Spleen (tissue), 11 donors: ENCODE data around the gene SEPTIN3. TPM values are rescaled to one million over a fixed set of nuclear protein-coding genes. Genes with fewer than 3 reads are reported as not detected.
"Not testable (repeated sequence)": the region's sequence is repeated elsewhere in the genome, so short reads cannot be mapped to it uniquely, and the experiment has no call there.

Experiments
- DNase-seq: peaks from one replicate; pipeline ENCODE4 v3.0.0-alpha.2; 2020
- H3K27ac ChIP-seq, 8 donors: fragments of 200-600 bp; sonication (generic) in 7 of 8; 1 replicate in 4 of 8; 2 replicates in 4 of 8; pipeline versions ENCODE4 v1.5.0 to v1.8.0; 2016 to 2021; ENCODE audit warnings: inconsistent platforms in 4 of 8, mild to moderate bottlenecking in 4 of 8, moderate library complexity in 1 of 8
- H3K27me3 ChIP-seq, 7 donors: fragments of 200-600 bp; sonication (generic) in 6 of 7; replicated peaks in 1 of 7; 1 replicate in 4 of 7; 2 replicates in 3 of 7; pipeline versions ENCODE4 v1.5.0 to v1.8.0; 2016 to 2021; ENCODE audit warnings: inconsistent platforms in 3 of 7, mild to moderate bottlenecking in 1 of 7
- H3K36me3 ChIP-seq, 6 donors: fragments of 200-600 bp; sonication (generic) in 5 of 6; 1 replicate in 4 of 6; 2 replicates in 2 of 6; pipeline versions ENCODE4 v1.5.0 to v1.8.0; 2016 to 2021; ENCODE audit warnings: inconsistent platforms in 2 of 6
- H3K4me1 ChIP-seq, 6 donors: fragments of 200-600 bp; sonication (generic) in 5 of 6; 1 replicate in 3 of 6; 2 replicates in 3 of 6; pipeline versions ENCODE4 v1.5.0 to v1.8.0; 2016 to 2021; ENCODE audit warnings: inconsistent platforms in 3 of 6
- H3K4me3 ChIP-seq, 8 donors: fragments of 200-600 bp; sonication (generic) in 7 of 8; 1 replicate in 4 of 8; 2 replicates in 4 of 8; pipeline versions ENCODE4 v1.5.0 to v1.8.0; 2016 to 2021; ENCODE audit warnings: inconsistent platforms in 4 of 8, mild to moderate bottlenecking in 4 of 8, moderate library complexity in 2 of 8
- H3K9me3 ChIP-seq, 8 donors: fragments of 200-600 bp; sonication (generic) in 7 of 8; 1 replicate in 4 of 8; 2 replicates in 4 of 8; pipeline versions ENCODE4 v1.5.0 to v1.8.0; 2016 to 2021; ENCODE audit warnings: inconsistent platforms in 4 of 8
- POLR2A ChIP-seq, 3 donors: fragments of 450-650 bp; IDR thresholded peaks; one replicate each; pipeline ENCODE4 v1.5.1; 2017; ENCODE audit warnings: antibody characterized with exemption in 3 of 3, mild to moderate bottlenecking in 1 of 3
- POLR2AphosphoS5 ChIP-seq, 3 donors: sonication (generic); formaldehyde crosslinking; IDR thresholded peaks; one replicate each; pipeline ENCODE4 v1.5.1; 2017; ENCODE audit warnings: antibody characterized with exemption in 3 of 3
- WGBS, 5 donors: extraction: QIAGEN DNeasy Blood & Tissue Kit in 3 of 5; methylation state at CpG; one replicate each; pipeline versions ENCODE4 v1.1.5 to v1.1.7; 2013 to 2018; 5-methylcytosine and 5-hydroxymethylcytosine counted together
- intact Hi-C: fragments of 100-400 bp; cut with DNase I; formaldehyde crosslinking; loops from one replicate; pipeline ENCODE4 v1.15.0; 2023; ENCODE audit warnings: low total_unique reads
- polyA plus RNA-seq, 3 donors: library from polyadenylated mRNA; stranded (reverse); fragments of 200-250 nt; gene quantifications; one replicate each; pipeline ENCODE4 v1.2.1, GENCODE V29; 2013
- total RNA-seq, 7 donors: library from RNA; depleted of rRNA in 3 of 7; stranded (reverse); fragments of >200 nt in 3 of 7; fragmentation: NEBNext Ultra II Directional in 4 of 7; extraction: Animal tissue kit (Norgen Biotek cat#: 25700) in 4 of 7; gene quantifications; one replicate each; pipeline versions ENCODE4 v1.1.0 to v1.2.1, GENCODE V29; 2016 to 2021
- TF ChIP-seq, protein P1 (sequence below), 11 experiments: fragments of 200-600 bp in 7 of 11; fragments of 450-650 bp in 4 of 11; sonication (generic) in 4 of 11; IDR thresholded peaks in 8 of 11; conservative IDR thresholded peaks in 3 of 11; 1 replicate in 7 of 11; 2 replicates in 4 of 11; pipeline versions ENCODE4 v1.4.0 to v1.8.0; 2016 to 2021; ENCODE audit warnings: antibody characterized with exemption in 11 of 11, inconsistent platforms in 4 of 11, mild to moderate bottlenecking in 1 of 11
- donor health status: healthy with polysubstance abuse.
- donor health status: DM: no; HTN: no; CAD: no; lungs with moderate emphysema.
- donor health status: DM: no; HTN: no; CAD: no.
- donor health status: Bipolar disorder and iron deficiency.
- donor health status: healthy.
- donor health status: DM: no; HTN: no; CAD: no.
- donor health status: DM: yes; HTN: yes; CAD: no.

SEPTIN3 gene
- total and polyA plus RNA-seq, 10 donors = 0.07 to 1.0 (median 0.20) TPM

GRCh38 chr22:41948142-41948541 is 21.1 kb upstream of the SEPTIN3 start:
- no peaks in the 10 kb centered on the region for H3K9me3 ChIP-seq
- peaks cover 0 to 10% (median 0%) of the 10 kb centered on the region in 7 donors for H3K27me3 ChIP-seq
- H3K4me1 ChIP-seq = peaks cover 13 to 52% (median 22%) of the 10 kb centered on the region in 6 donors
- no peak overlapping the region for H3K4me3 ChIP-seq
- 89 to 96% (median 93%) methylated on average over 2 of the region's 2 CpGs for WGBS, 5 donors
- no peaks in the 10 kb centered on the region for H3K36me3 ChIP-seq
- intact Hi-C loops = no loop called here
- no peak for TF ChIP-seq POLR2AphosphoS5 (IDR thresholded peaks at IDR 0.05)
- no peak for TF ChIP-seq POLR2A (IDR thresholded peaks at IDR 0.05)
- TF ChIP-seq, protein P1, sequence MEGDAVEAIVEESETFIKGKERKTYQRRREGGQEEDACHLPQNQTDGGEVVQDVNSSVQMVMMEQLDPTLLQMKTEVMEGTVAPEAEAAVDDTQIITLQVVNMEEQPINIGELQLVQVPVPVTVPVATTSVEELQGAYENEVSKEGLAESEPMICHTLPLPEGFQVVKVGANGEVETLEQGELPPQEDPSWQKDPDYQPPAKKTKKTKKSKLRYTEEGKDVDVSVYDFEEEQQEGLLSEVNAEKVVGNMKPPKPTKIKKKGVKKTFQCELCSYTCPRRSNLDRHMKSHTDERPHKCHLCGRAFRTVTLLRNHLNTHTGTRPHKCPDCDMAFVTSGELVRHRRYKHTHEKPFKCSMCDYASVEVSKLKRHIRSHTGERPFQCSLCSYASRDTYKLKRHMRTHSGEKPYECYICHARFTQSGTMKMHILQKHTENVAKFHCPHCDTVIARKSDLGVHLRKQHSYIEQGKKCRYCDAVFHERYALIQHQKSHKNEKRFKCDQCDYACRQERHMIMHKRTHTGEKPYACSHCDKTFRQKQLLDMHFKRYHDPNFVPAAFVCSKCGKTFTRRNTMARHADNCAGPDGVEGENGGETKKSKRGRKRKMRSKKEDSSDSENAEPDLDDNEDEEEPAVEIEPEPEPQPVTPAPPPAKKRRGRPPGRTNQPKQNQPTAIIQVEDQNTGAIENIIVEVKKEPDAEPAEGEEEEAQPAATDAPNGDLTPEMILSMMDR (IDR thresholded peaks at IDR 0.05 in 8 of 11, conservative IDR thresholded peaks at IDR 0.05 in 3 of 11) = no peak
- no peak overlapping the region for H3K27ac ChIP-seq
- DNase-seq = no peak

DNA sequence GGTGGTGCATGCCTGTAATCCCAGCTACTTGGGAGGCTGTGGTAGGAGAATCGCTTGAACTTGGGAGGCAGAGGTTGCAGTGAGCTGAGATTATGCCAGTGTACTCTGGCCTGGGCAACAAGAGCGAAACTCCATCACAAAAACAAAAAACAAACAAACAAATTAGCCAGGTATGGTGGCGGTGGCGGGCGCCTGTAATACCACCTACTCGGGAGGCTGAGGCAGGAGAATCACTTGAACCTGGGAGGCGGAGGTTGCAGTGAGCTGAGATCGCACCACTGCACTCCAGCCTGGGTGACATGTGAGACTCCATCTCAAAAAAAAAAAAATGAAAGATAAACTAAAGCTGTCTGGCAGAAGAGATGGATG is 20.3 kb upstream of the SEPTIN3 start:
- intact Hi-C loops = not testable (repeated sequence)

GRCh38 chr22:41949297-41949965 is 19.8 kb upstream of the SEPTIN3 start:
- no peaks in the 10 kb centered on the region for H3K36me3 ChIP-seq
- H3K27me3 ChIP-seq = peaks cover 0 to 10% (median 0%) of the 10 kb centered on the region in 7 donors
- WGBS, 5 donors = 71 to 85% (median 77%) methylated on average over 7 of the region's 7 CpGs
- H3K27ac ChIP-seq = no peak overlapping the region
- intact Hi-C loops = no loop called here
- no peak for TF ChIP-seq POLR2A (IDR thresholded peaks at IDR 0.05)
- TF ChIP-seq, protein P1 (IDR thresholded peaks at IDR 0.05 in 8 of 11, conservative IDR thresholded peaks at IDR 0.05 in 3 of 11) = no peak
- no peak for TF ChIP-seq POLR2AphosphoS5 (IDR thresholded peaks at IDR 0.05)
- H3K4me3 ChIP-seq = no peak overlapping the region
- H3K9me3 ChIP-seq = no peaks in the 10 kb centered on the region
- peaks cover 13 to 52% (median 22%) of the 10 kb centered on the region in 6 donors for H3K4me1 ChIP-seq
- DNase-seq = peak; percentile 72

More for the DNA sequence above, 20.3 kb upstream of the SEPTIN3 start:
- H3K9me3 ChIP-seq, DNase-seq, H3K27ac ChIP-seq, H3K4me3 ChIP-seq, H3K36me3 ChIP-seq: not testable (repeated sequence)
- Histone ChIP-seq H3K4me1 (peaks cover 13 to 52% (median 22%) of the 10 kb centered on the region in 6 donors), H3K27me3 (peaks cover 0 to 10% (median 0%) of the 10 kb centered on the region in 7 donors)
- 81 to 96% (median 87%) methylated on average over 8 of the region's 8 CpGs for WGBS, 5 donors

DNA sequence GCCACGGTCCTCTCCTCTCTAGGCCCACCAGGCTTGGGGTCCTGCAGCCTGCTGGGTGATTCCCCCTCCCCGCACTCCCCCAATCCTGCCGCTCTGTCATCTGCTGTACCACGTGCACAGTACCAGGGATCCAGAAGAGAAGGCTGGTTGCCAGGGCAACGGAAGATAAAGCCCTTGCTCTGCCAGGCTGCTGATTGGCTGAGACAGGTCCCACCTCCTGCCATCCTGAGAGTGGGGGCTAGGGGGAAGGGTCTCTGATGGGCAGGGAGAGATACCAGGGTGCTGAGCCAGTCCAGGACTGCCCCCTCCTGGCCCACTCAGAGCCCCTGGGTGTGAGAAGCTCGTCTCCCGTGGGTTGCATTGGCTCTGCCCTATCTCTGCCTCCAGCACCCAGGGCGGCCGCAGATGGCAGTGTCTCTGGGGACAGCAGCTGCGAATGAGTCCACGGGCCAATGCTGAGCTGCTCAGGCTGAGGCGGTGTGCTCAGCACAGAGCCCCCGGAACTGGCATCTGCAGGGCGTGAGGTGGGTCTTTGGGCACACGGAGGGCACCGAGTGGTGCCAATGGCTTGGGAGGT is 17.3 kb upstream of the SEPTIN3 start, which contains the start of gene SMIM45:
Gene SMIM45, plus strand, starts transcription at position 253 of the 577 bp plus-strand sequence.
- Histone ChIP-seq H3K4me1 (peaks cover 4 to 33% (median 8%) of the 10 kb centered on the region in 6 donors), H3K4me3 (no peak within 1 kb of the TSS), H3K27me3 (no peaks in the 10 kb centered on the region), H3K27ac (no peak within 1 kb of the TSS), H3K9me3 (no peaks in the 10 kb centered on the region), H3K36me3 (no peaks in the 10 kb centered on the region)
- TF ChIP-seq, protein P1 (IDR thresholded peaks at IDR 0.05 in 8 of 11, conservative IDR thresholded peaks at IDR 0.05 in 3 of 11) = no peak
- no peak for TF ChIP-seq POLR2AphosphoS5 (IDR thresholded peaks at IDR 0.05)
- TF ChIP-seq POLR2A (IDR thresholded peaks at IDR 0.05) = no peak
- intact Hi-C loops = no loop called here
- peak; percentile 88 for DNase-seq
- WGBS, 5 donors = 57 to 83% (median 69%) methylated on average over 11 to 16 of the region's 16 CpGs
